Endothelial cell (in vitro differentiated cells): ENCODE measurements around the gene RAD18. TPM values are rescaled to one million over a fixed set of nuclear protein-coding genes. Genes with fewer than 3 reads are reported as not detected.

Source experiments
- DNase-seq: peaks from one replicate; pipeline ENCODE4 v3.0.0; 2021; ENCODE audit warnings: low spot score
- H3K27ac Mint-ChIP-seq: one replicate; pipeline ENCODE4 v1.8.0; 2021; ENCODE audit warnings: mixed read lengths, inconsistent platforms; ENCODE audit not compliant: unreplicated experiment
- H3K27me3 Mint-ChIP-seq: one replicate; pipeline ENCODE4 v1.8.0; 2021; ENCODE audit warnings: mild to moderate bottlenecking, moderate library complexity, mixed read lengths, inconsistent platforms; ENCODE audit not compliant: unreplicated experiment
- H3K36me3 Mint-ChIP-seq: one replicate; pipeline ENCODE4 v1.8.0; 2021; ENCODE audit warnings: mild to moderate bottlenecking, low read depth, mixed read lengths, inconsistent platforms; ENCODE audit not compliant: unreplicated experiment
- H3K4me1 Mint-ChIP-seq: one replicate; pipeline ENCODE4 v1.8.0; 2021; ENCODE audit warnings: mild to moderate bottlenecking, mixed read lengths, inconsistent platforms; ENCODE audit not compliant: unreplicated experiment
- H3K4me3 Mint-ChIP-seq: one replicate; pipeline ENCODE4 v1.8.0; 2021; ENCODE audit warnings: mild to moderate bottlenecking, mixed read lengths, inconsistent platforms; ENCODE audit not compliant: unreplicated experiment
- H3K9me3 Mint-ChIP-seq: one replicate; pipeline ENCODE4 v1.8.0; 2021; ENCODE audit warnings: mixed read lengths, inconsistent platforms; ENCODE audit not compliant: unreplicated experiment
- long read RNA-seq: library from polyadenylated mRNA; unstranded; transcript quantifications from one replicate; pipeline ENCODE4 v2.0.0, GENCODE V29; 2020; ENCODE audit not compliant: unreplicated experiment
- total RNA-seq: library from RNA; stranded (reverse); fragmentation: NEBNext Ultra II Directional; extraction: Animal tissue kit (Norgen Biotek cat#: 25700); gene quantifications from one replicate; pipeline ENCODE4 v1.2.1, GENCODE V29; 2021; ENCODE audit not compliant: unreplicated experiment
- TF ChIP-seq, protein P1 (sequence below): fragments of 200-600 bp; sonication (generic); IDR thresholded peaks from one replicate; pipeline ENCODE4 v1.5.0; 2021; ENCODE audit warnings: antibody characterized with exemption; ENCODE audit not compliant: unreplicated experiment

The RAD18 gene
- total RNA-seq = 12.2 TPM
- long read RNA-seq = 0 reads

GRCh38 chr3:8963137-8963853 is at the start of gene RAD18:
Gene RAD18 (minus strand): TSS chr3:8963472. CDS start chr3:8963385, 87 bp downstream.
- DNase-seq = peak; percentile 91
- TF ChIP-seq, protein P1, sequence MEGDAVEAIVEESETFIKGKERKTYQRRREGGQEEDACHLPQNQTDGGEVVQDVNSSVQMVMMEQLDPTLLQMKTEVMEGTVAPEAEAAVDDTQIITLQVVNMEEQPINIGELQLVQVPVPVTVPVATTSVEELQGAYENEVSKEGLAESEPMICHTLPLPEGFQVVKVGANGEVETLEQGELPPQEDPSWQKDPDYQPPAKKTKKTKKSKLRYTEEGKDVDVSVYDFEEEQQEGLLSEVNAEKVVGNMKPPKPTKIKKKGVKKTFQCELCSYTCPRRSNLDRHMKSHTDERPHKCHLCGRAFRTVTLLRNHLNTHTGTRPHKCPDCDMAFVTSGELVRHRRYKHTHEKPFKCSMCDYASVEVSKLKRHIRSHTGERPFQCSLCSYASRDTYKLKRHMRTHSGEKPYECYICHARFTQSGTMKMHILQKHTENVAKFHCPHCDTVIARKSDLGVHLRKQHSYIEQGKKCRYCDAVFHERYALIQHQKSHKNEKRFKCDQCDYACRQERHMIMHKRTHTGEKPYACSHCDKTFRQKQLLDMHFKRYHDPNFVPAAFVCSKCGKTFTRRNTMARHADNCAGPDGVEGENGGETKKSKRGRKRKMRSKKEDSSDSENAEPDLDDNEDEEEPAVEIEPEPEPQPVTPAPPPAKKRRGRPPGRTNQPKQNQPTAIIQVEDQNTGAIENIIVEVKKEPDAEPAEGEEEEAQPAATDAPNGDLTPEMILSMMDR = no peak
- Mint-ChIP-seq H3K36me3 (no peaks in the 10 kb centered on the region), H3K4me3 (peak within 1 kb of the TSS; percentile 95), H3K9me3 (no peaks in the 10 kb centered on the region), H3K27ac (peak within 1 kb of the TSS; percentile 91), H3K27me3 (peaks cover 8% of the 10 kb centered on the region), H3K4me1 (peaks cover 36% of the 10 kb centered on the region)

DNA sequence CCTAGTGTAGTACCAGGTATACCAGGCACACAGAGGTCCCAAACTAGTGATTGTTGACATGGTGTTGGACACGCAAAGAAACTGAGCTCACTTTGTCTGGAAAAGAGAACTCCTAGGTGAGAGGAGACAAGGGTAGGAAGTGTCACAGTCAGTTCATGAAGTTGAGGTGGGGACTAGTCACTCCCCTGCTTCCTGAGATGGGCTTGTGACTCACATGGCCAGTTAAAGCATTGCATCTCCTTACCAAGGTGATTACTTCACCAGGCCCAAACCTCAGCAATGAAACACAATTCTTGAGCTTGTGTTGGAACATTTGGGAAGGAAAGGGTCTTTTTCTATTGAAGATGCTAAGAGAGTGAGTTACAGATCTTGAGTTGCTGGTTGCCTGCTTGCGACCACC is 49.2 kb upstream of the RAD18 start:
- no peak overlapping the region for H3K4me3 Mint-ChIP-seq

DNA sequence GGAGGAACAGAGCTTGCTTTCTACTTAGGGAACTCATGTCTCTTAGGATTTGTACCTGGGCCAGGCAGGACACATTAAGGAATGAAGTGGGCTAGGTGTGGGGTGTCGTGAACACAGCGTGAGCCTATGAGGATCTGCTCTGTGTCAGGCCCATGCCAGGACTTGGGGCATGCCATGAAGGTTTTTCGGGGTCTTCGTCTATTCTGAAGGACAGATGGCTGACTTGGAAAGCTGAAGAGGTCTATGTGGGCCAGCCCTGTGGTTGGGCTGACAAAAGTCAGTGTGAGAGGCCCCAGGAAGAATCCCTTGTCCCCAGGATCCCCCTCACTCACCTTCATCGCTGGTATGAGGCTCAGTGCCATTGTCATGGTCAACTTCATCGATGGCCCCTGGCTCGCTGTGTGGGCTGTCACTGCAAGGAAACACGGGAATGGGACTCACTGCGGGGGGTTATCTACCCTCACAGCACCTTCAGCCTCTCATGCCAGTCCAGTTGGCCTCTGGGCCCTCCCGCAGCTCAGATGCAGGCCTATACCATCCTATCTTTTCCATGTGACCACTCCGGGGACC is 46.8 kb upstream of the RAD18 start:
- Mint-ChIP-seq H3K9me3 (no peaks in the 10 kb centered on the region), H3K4me1 (peaks cover 30% of the 10 kb centered on the region), H3K27me3 (peaks cover 3% of the 10 kb centered on the region), H3K4me3 (no peak overlapping the region), H3K36me3 (peaks cover 3% of the 10 kb centered on the region), H3K27ac (no peak overlapping the region)
- DNase-seq = no peak
- TF ChIP-seq, protein P1 = no peak

More for the DNA sequence above, 49.2 kb upstream of the RAD18 start:
- Mint-ChIP-seq H3K4me1 (peaks cover 28% of the 10 kb centered on the region), H3K27me3 (peaks cover 3% of the 10 kb centered on the region), H3K27ac (no peak overlapping the region), H3K9me3 (no peaks in the 10 kb centered on the region), H3K36me3 (peaks cover 3% of the 10 kb centered on the region)
- DNase-seq = no peak
- TF ChIP-seq, protein P1 = no peak

- TF ChIP-seq, protein P1 = no peak
- Mint-ChIP-seq H3K4me1 (peaks cover 30% of the 10 kb centered on the region), H3K27me3 (peaks cover 4% of the 10 kb centered on the region), H3K9me3 (no peaks in the 10 kb centered on the region), H3K4me3 (no peak overlapping the region), H3K36me3 (peaks cover 3% of the 10 kb centered on the region), H3K27ac (no peak overlapping the region)
- DNase-seq = no peak
Measured at GRCh38 chr3:9008550-9009255, 45.4 kb upstream of the RAD18 start.
